OCI-LY3 (cell line): Measurements from ENCODE around the gene TMEM250.

Source experiments
- H2AFZ ChIP-seq: fragments of 200-600, 300-600 bp; shearing (Covaris generic); 2 replicates; pipeline ENCODE4 v1.6.0; 2014; ENCODE audit warnings: antibody characterized with exemption, low read depth, low read length
- H3K27ac ChIP-seq: fragments of 200-600, 300-600 bp; sonication (generic); 2 replicates; pipeline ENCODE4 v1.5.1; 2014; ENCODE audit warnings: mild to moderate bottlenecking, low read length, moderate library complexity, mixed read lengths
- H3K27me3 ChIP-seq: fragments of 200-600, 300-600 bp; sonication (generic); 2 replicates; pipeline ENCODE4 v1.6.1; 2014; ENCODE audit warnings: low read depth, low read length, mixed read lengths
- H3K36me3 ChIP-seq: fragments of 200-600, 300-600 bp; sonication (generic); replicated peaks from 2 replicates; pipeline ENCODE3; 2014; ENCODE audit warnings: low read depth, low read length, mixed read lengths
- H3K4me1 ChIP-seq: fragments of 300-600, 200-600 bp; sonication (generic); 2 replicates; pipeline ENCODE4 v1.6.1; 2014; ENCODE audit warnings: low read length, mixed read lengths
- H3K4me2 ChIP-seq: fragments of 200-600, 300-600 bp; sonication (generic); 2 replicates; pipeline ENCODE4 v1.6.1; 2014; ENCODE audit warnings: low read length, mixed read lengths
- H3K4me3 ChIP-seq: fragments of 300-600, 200-600 bp; sonication (generic); 2 replicates; pipeline ENCODE4 v1.5.1; 2014; ENCODE audit warnings: antibody characterized with exemption, mild to moderate bottlenecking, low read length, moderate library complexity
- H3K79me2 ChIP-seq: fragments of 300-600, 200-600 bp; shearing (Covaris generic); 2 replicates; pipeline ENCODE4 v1.6.1; 2014; ENCODE audit warnings: mild to moderate bottlenecking, low read length, mixed read lengths
- H3K9ac ChIP-seq: fragments of 300-600, 200-600 bp; shearing (Covaris generic); 2 replicates; pipeline ENCODE4 v1.6.0; 2014; ENCODE audit warnings: mild to moderate bottlenecking, low read length, moderate library complexity
- H3K9me3 ChIP-seq: fragments of 200-600, 300-600 bp; shearing (Covaris generic); 2 replicates; pipeline ENCODE4 v1.6.1; 2014; ENCODE audit warnings: low read length, mixed read lengths; ENCODE audit not compliant: insufficient read depth
- H4K20me1 ChIP-seq: fragments of 200-600, 300-600 bp; sonication (generic); 2 replicates; pipeline ENCODE4 v1.6.1; 2016; ENCODE audit warnings: low read length, mixed read lengths; ENCODE audit not compliant: insufficient read depth
- EZH2phosphoT487 ChIP-seq: fragments of 200-600 bp; shearing (Covaris generic); IDR thresholded peaks from 2 replicates; pipeline ENCODE4 v1.6.1; 2018; ENCODE audit warnings: antibody characterized with exemption, mixed run types, low read depth
- TF ChIP-seq, protein P1 (sequence below): fragments of 200-600, 300-600 bp; sonication (generic); IDR thresholded peaks from 2 replicates; pipeline ENCODE4 v1.5.1; 2014; ENCODE audit warnings: antibody characterized with exemption, low read length, low read depth

TMEM250 gene

DNA sequence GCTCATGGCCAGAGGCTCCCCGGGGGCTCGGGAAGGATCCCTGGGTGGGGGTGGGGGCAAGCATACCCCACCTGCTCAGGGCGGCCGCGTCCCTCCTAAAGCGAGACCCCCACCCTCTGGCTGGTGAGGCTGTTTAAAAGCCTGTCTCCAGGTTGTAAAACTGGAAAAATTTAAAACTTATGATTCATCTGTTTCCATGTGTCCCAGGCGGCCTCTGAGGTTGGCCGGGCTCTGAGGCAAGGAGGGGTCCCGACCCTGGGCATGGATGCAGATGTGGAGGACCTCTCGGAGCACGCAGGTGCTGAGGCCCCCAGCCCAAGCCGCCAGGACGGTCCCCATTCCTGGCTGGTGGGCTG, 24.2 kb upstream of the TMEM250 start:
- Histone ChIP-seq H3K4me3 (no peak overlapping the region), H3K4me2 (no peak overlapping the region), H3K79me2 (no peaks in the 10 kb centered on the region), H2AFZ (no peak overlapping the region), H3K4me1 (no peaks in the 10 kb centered on the region), H4K20me1 (no peaks in the 10 kb centered on the region), H3K36me3 (no peaks in the 10 kb centered on the region), H3K27me3 (peaks cover 12% of the 10 kb centered on the region; the same call in 1 of the 2 replicates), H3K9ac (no peak overlapping the region), H3K27ac (no peak overlapping the region), H3K9me3 (no peaks in the 10 kb centered on the region)
- no peak for TF ChIP-seq EZH2phosphoT487

DNA sequence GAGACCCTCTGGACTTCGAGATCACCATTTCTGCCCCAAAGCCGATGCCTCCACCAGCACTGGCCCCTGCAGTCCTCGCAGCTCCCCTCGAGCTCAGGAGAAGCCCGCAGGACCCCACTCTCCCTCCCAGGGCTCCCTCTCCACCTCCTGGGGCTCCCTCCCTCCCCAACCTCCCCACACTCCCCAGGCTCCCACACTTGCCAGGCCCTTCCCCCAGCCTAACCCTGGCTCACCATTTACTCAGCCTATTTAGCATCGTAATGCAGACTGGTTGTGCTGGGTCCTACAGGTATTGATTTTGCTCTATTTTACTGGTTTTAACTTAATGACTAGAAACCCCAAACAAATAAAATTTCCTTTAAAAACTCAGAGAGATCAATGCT, 23.7 kb upstream of the TMEM250 start:
- Histone ChIP-seq H3K9ac (no peak overlapping the region), H3K27me3 (peaks cover 12% of the 10 kb centered on the region; the same call in 1 of the 2 replicates), H3K4me1 (no peaks in the 10 kb centered on the region), H3K27ac (no peak overlapping the region), H3K79me2 (no peaks in the 10 kb centered on the region), H3K4me3 (no peak overlapping the region), H3K36me3 (no peaks in the 10 kb centered on the region), H3K9me3 (no peaks in the 10 kb centered on the region), H2AFZ (no peak overlapping the region), H3K4me2 (no peak overlapping the region), H4K20me1 (no peaks in the 10 kb centered on the region)
- no peak for TF ChIP-seq EZH2phosphoT487
- TF ChIP-seq, protein P1, sequence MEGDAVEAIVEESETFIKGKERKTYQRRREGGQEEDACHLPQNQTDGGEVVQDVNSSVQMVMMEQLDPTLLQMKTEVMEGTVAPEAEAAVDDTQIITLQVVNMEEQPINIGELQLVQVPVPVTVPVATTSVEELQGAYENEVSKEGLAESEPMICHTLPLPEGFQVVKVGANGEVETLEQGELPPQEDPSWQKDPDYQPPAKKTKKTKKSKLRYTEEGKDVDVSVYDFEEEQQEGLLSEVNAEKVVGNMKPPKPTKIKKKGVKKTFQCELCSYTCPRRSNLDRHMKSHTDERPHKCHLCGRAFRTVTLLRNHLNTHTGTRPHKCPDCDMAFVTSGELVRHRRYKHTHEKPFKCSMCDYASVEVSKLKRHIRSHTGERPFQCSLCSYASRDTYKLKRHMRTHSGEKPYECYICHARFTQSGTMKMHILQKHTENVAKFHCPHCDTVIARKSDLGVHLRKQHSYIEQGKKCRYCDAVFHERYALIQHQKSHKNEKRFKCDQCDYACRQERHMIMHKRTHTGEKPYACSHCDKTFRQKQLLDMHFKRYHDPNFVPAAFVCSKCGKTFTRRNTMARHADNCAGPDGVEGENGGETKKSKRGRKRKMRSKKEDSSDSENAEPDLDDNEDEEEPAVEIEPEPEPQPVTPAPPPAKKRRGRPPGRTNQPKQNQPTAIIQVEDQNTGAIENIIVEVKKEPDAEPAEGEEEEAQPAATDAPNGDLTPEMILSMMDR = no peak

DNA sequence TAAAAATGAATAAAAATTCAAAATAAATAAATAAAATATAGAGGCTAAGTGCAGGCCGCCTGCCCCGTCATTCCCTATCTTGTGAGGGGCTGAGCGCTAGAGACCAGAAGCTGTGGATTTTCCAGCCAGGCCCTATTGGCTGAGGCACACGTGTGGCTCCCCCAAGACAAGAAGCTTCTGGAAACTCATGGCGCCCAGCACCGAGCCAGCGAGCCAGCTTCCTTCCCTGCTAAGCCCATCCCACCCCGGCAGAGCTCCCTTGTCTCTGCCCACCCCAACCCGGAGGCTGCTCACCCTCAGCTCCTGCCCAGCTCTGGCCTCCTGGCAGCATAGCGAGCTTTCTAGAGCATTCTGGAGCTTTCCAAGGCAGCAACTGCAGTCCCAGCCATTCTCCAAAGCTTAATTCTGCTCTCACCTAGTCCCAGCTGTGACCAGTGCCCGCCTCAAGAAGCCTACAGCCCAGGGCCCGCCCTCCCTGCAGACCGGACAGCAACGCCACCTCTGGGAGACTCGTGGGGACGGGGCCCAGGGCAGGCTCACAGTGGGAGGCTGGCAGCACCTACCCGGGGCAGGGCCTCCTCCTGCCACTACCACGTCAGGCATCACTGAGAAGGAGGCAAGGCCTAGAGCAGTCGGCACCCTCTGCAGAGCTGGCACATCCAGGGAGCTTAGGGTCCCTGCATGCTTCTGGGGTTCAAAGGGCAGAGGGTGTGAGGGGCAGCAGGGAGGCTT, 23.2 kb upstream of the TMEM250 start:
- Histone ChIP-seq H3K27ac (no peak overlapping the region), H3K27me3 (peaks cover 11% of the 10 kb centered on the region; the same call in 1 of the 2 replicates)
- TF ChIP-seq, protein P1 = no peak
- TF ChIP-seq EZH2phosphoT487 = no peak

DNA sequence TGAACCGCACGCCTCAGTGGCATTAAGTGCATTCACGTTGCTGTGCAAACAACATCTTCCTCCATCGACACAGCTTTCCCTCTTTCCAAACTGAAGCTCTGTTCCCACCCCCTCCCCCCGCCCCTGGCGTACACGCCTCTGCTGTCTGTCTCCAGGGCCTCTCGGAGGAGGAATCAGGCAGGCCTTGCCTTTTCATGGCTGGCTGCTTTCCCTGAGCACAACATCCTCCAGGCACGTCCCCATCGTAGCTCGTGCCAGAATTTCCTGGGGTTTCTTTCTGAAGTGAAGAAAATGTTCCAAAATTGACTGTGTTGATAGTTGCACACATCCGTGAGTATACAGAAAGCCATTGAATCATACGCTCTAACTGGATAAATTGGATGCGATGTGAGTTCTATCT, 22.3 kb upstream of the TMEM250 start:
- no peak for TF ChIP-seq EZH2phosphoT487
- TF ChIP-seq, protein P1 = no peak
- no peaks in the 10 kb centered on the region for H4K20me1 ChIP-seq
- no peak overlapping the region for H3K9ac ChIP-seq
- no peaks in the 10 kb centered on the region for H3K79me2 ChIP-seq
- H3K27ac ChIP-seq = no peak overlapping the region
- no peak overlapping the region for H3K4me2 ChIP-seq
- H2AFZ ChIP-seq = no peak overlapping the region
- H3K27me3 ChIP-seq = peaks cover 4% of the 10 kb centered on the region; the same call in 1 of the 2 replicates
- H3K9me3 ChIP-seq = no peaks in the 10 kb centered on the region
- no peak overlapping the region for H3K4me3 ChIP-seq
- H3K36me3 ChIP-seq = no peaks in the 10 kb centered on the region
- no peaks in the 10 kb centered on the region for H3K4me1 ChIP-seq

More for the DNA sequence above, 23.2 kb upstream of the TMEM250 start:
- Histone ChIP-seq H3K4me2 (no peak overlapping the region), H4K20me1 (no peaks in the 10 kb centered on the region), H3K9me3 (no peaks in the 10 kb centered on the region), H2AFZ (no peak overlapping the region), H3K4me1 (no peaks in the 10 kb centered on the region), H3K79me2 (no peaks in the 10 kb centered on the region), H3K4me3 (no peak overlapping the region), H3K36me3 (no peaks in the 10 kb centered on the region), H3K9ac (no peak overlapping the region)
